Activated CD8-positive, alpha-beta T cell treated with anti-CD3 and anti-CD28 coated beads for 36 hours (primary cell): ENCODE data around the gene GNAO1. TPM values are rescaled to one million over a fixed set of nuclear protein-coding genes. Genes with fewer than 3 reads are reported as not detected.

Experiments used
- ATAC-seq: fragments of 200-7000 bp; cut with Tn5 transposase; one replicate; pipeline ENCODE4 v1.10.0; 2021; ENCODE audit warnings: mild to moderate bottlenecking, moderate library complexity
- CTCF ChIA-PET: fragments of 350-600 bp; sonication (Branson Sonifier 250); formaldehyde crosslinking; loops from one replicate; lab custom pipeline; 2021; ENCODE audit warnings: antibody characterized with exemption; lab: Charles Lee
- POLR2A ChIA-PET: fragments of 350-600 bp; sonication (Branson Sonifier 250); formaldehyde crosslinking; loops from one replicate; lab custom pipeline; 2021; ENCODE audit warnings: antibody characterized with exemption; lab: Charles Lee
- DNase-seq: peaks from one replicate; pipeline ENCODE4 v3.0.0-alpha.2; 2020
- H3K27ac Mint-ChIP-seq: one replicate; pipeline ENCODE4 v1.8.0; 2021; ENCODE audit warnings: mild to moderate bottlenecking, mixed read lengths
- H3K27me3 Mint-ChIP-seq: one replicate; pipeline ENCODE4 v1.8.0; 2021; ENCODE audit warnings: mixed read lengths
- H3K36me3 Mint-ChIP-seq: one replicate; pipeline ENCODE4 v1.8.0; 2021; ENCODE audit warnings: low read depth, mixed read lengths
- H3K4me1 Mint-ChIP-seq: one replicate; pipeline ENCODE4 v1.8.0; 2021; ENCODE audit warnings: low read depth, mixed read lengths
- H3K4me3 Mint-ChIP-seq: one replicate; pipeline ENCODE4 v1.8.0; 2021; ENCODE audit warnings: mild to moderate bottlenecking, moderate library complexity, mixed read lengths
- H3K9me3 Mint-ChIP-seq: one replicate; pipeline ENCODE4 v1.8.0; 2021; ENCODE audit warnings: mixed read lengths
- CTCF ChIP-seq: fragments of 200-600 bp; IDR thresholded peaks from one replicate; pipeline ENCODE4 v1.8.0; 2022; ENCODE audit warnings: antibody characterized with exemption, mild to moderate bottlenecking
- intact Hi-C: fragments of 100-400 bp; cut with micrococcal nuclease; formaldehyde crosslinking; loops from one replicate; pipeline ENCODE4 v1.10.0; 2022
- total RNA-seq, 2 experiments: library from RNA; stranded (reverse); gene quantifications; one replicate each; pipeline ENCODE4 v1.2.3, GENCODE V29; 2021

Gene GNAO1
- total RNA-seq, 2 experiments from 2014 or later = 2.3 to 2.4 TPM

- no peak for ATAC-seq
- no peaks in the 10 kb centered on the region for H3K4me1 Mint-ChIP-seq
- TF ChIP-seq CTCF = no peak
- intact Hi-C loops = no loop called here
- no peaks in the 10 kb centered on the region for H3K36me3 Mint-ChIP-seq
- no peaks in the 10 kb centered on the region for H3K27me3 Mint-ChIP-seq
- no peak overlapping the region for H3K27ac Mint-ChIP-seq
- H3K4me3 Mint-ChIP-seq = no peak overlapping the region
- ChIA-PET POLR2A (no interaction called here), CTCF (interaction anchor here (1.5 kb wide), 1 partner anchor 10 kb away, joined by 4 read pairs; no protein-coding TSS in a partner anchor)
- no peak for DNase-seq
- H3K9me3 Mint-ChIP-seq = no peaks in the 10 kb centered on the region
These were observed 155.0 kb downstream of the GNAO1 start for GRCh38 chr16:56346131-56346890.

- no peak overlapping the region for H3K4me3 Mint-ChIP-seq
- intact Hi-C loops = no loop called here
- H3K9me3 Mint-ChIP-seq = no peaks in the 10 kb centered on the region
These were observed 155.9 kb downstream of the GNAO1 start for GRCh38 chr16:56347166-56347565.

GRCh38 chr16:56347670-56348069 is 156.4 kb downstream of the GNAO1 start:
- ChIA-PET POLR2A (no interaction called here), CTCF (interaction anchor here (1.7 kb wide), 1 partner anchor 30 kb away, joined by 5 read pairs; no protein-coding TSS in a partner anchor)
- Mint-ChIP-seq H3K27ac (no peak overlapping the region), H3K4me3 (no peak overlapping the region), H3K36me3 (no peaks in the 10 kb centered on the region), H3K9me3 (no peaks in the 10 kb centered on the region), H3K27me3 (no peaks in the 10 kb centered on the region), H3K4me1 (no peaks in the 10 kb centered on the region)
- ATAC-seq = no peak
- intact Hi-C loops = no loop called here
- no peak for DNase-seq
- TF ChIP-seq CTCF = no peak

More at GRCh38 chr16:56347166-56347565, 155.9 kb downstream of the GNAO1 start:
- Mint-ChIP-seq H3K27ac (no peak overlapping the region), H3K36me3 (no peaks in the 10 kb centered on the region), H3K27me3 (no peaks in the 10 kb centered on the region), H3K4me1 (no peaks in the 10 kb centered on the region)
- no peak for ATAC-seq
- no peak for DNase-seq
- ChIA-PET CTCF (interaction anchor here (1.5 to 1.7 kb wide), 2 partner anchors 9 to 29 kb away, joined by 4 to 5 read pairs; no protein-coding TSS in a partner anchor), POLR2A (no interaction called here)
- no peak for TF ChIP-seq CTCF

- intact Hi-C loops = no loop called here
- Mint-ChIP-seq H3K4me3 (no peak overlapping the region), H3K27ac (no peak overlapping the region), H3K9me3 (no peaks in the 10 kb centered on the region), H3K4me1 (no peaks in the 10 kb centered on the region), H3K27me3 (no peaks in the 10 kb centered on the region), H3K36me3 (no peaks in the 10 kb centered on the region)
- ATAC-seq (no peak), DNase-seq (no peak)
- ChIA-PET POLR2A (no interaction called here), CTCF (interaction anchor here (1.7 kb wide), 1 partner anchor 30 kb away, joined by 5 read pairs; no protein-coding TSS in a partner anchor)
- TF ChIP-seq CTCF = no peak
These were observed 157.1 kb downstream of the GNAO1 start for GRCh38 chr16:56348168-56349085.
